ENCODE results near the gene AGT.

Gene AGT

DNA sequence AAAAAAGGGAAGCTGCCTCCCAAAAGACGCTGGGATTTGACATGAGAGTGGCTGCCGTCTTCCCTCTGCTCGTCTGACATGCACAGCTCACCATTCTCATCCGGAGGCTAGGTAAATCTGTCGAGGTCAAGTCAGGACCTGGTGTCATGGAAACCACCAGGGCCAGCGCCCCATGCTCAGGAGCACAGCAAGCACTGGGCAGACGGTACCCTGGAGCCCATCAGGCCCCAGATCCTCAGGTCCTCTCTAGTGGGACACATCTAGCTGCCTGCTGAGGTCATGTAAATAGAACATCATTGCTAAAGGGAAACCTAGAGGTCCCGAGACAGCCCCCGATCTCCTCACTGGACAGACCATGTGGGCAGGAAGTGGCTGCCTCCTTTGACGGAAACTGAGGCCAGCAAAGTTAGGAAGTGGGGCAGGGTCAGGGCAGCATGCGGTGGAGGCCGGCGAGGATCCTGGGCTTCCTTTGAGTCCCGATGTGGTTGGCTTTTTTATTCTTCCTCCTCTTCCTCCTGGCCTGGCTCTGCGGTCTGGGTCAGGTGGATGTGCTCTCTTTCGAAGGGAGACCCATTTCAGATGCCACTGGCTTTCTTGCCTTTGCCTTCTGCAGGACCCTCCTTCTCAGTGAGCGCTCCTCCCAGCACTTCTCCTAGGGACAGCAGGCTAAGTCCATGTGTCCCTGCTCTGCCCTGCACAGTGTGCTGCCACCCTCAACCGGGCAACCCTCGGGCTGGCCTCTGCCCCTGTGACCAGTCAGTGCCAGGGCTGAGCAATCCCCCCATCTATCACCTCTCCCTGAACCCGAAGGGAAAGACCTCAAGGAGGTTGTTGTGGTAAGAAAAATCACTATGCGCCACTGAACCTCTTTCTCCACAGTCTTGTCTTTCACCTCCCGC is 5.9 kb downstream of the AGT start:
- Mint-ChIP-seq H3K27ac (peak overlapping the region; percentile 49), H3K4me3 (no peak overlapping the region), H3K9me3 (no peaks in the 10 kb centered on the region), H3K36me3 (ENCODE audit: low read depth) (no peaks in the 10 kb centered on the region), H3K27me3 (ENCODE audit: low read depth, poor library complexity) (peaks cover 6% of the 10 kb centered on the region), H3K4me1 (peaks cover 39% of the 10 kb centered on the region)
- DNase-seq = no peak
- TF ChIP-seq, protein P1, sequence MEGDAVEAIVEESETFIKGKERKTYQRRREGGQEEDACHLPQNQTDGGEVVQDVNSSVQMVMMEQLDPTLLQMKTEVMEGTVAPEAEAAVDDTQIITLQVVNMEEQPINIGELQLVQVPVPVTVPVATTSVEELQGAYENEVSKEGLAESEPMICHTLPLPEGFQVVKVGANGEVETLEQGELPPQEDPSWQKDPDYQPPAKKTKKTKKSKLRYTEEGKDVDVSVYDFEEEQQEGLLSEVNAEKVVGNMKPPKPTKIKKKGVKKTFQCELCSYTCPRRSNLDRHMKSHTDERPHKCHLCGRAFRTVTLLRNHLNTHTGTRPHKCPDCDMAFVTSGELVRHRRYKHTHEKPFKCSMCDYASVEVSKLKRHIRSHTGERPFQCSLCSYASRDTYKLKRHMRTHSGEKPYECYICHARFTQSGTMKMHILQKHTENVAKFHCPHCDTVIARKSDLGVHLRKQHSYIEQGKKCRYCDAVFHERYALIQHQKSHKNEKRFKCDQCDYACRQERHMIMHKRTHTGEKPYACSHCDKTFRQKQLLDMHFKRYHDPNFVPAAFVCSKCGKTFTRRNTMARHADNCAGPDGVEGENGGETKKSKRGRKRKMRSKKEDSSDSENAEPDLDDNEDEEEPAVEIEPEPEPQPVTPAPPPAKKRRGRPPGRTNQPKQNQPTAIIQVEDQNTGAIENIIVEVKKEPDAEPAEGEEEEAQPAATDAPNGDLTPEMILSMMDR (IDR thresholded peaks at IDR 0.05) = no peak

DNA sequence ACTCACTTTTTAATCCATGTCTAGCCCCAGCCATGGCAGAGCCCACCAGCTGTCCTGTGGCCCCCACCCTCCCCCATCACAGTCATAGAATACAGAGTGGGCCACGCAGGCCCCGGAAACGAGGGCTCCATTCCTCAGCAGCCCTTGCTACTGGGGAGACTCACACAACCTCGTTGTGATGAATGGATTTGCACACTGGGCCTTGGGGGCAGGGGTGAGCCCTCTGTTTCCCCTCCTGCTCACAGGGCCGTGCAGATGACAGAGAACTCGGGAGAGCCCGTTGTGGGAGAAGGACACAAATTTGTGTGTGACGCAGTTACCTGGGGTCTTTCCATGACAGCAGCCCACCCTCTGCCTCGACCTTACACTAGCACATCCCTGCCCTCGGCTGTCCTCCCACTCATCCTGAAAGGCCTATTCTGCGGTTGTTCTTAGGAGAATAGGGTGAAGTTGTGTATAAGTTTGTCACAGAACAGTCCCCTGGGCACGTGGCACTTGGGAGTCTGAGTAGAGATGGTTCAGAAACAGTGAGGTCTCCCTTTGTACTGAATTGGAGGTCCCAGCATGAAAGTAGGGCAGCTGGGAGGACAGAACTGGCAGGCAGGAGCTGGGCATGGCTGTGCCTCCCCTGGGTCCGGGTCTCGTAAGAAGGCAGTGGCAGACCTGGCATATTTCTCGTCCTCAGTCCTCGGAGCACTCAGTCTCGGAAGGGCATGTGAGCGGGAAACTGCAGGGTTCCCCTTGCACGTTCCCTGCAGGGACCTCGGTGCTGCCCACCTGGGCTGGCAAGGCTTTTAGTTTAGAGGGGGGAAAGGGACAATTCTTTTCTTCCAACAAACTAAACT is 6.8 kb downstream of the AGT start:
- Mint-ChIP-seq H3K27me3 (ENCODE audit: low read depth, poor library complexity) (peaks cover 8% of the 10 kb centered on the region), H3K4me3 (no peak overlapping the region), H3K27ac (no peak overlapping the region), H3K4me1 (peaks cover 43% of the 10 kb centered on the region), H3K36me3 (ENCODE audit: low read depth) (no peaks in the 10 kb centered on the region), H3K9me3 (no peaks in the 10 kb centered on the region)
- no peak for DNase-seq
- TF ChIP-seq, protein P1 (IDR thresholded peaks at IDR 0.05) = no peak

DNA sequence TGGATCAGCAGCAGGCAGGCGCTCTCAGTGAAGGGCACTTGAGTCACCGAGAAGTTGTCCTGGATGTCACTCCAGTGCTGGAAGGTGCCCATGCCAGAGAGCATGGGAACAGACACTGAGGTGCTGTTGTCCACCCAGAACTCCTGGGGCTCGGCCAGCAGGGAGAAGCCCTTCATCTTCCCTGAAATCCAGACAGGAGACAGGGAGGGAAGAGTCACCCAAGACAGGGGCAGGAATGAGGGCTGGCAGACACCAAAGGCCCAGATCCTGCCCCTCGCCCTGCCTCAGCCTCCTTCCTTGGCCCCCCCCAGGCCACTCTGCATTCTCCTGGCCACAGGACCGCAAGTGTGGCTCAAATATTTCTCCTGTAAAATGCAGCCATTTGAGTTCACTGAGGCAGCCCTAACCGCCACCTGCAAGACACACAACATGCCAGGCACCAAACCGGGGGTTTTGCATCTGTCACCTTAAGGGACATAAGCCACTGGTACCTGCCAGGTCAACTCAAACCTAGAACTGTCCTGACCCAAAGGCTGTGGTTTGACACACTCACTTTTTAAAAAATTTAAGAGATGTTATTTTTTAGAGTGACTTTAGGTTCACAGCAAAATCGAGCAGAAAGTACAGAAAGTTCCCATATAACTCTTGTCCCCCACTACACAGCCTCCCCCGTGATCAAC is 7.8 kb downstream of the AGT start:
- H3K9me3 Mint-ChIP-seq = no peaks in the 10 kb centered on the region
- no peaks in the 10 kb centered on the region for H3K36me3 Mint-ChIP-seq (ENCODE audit: low read depth)

DNA sequence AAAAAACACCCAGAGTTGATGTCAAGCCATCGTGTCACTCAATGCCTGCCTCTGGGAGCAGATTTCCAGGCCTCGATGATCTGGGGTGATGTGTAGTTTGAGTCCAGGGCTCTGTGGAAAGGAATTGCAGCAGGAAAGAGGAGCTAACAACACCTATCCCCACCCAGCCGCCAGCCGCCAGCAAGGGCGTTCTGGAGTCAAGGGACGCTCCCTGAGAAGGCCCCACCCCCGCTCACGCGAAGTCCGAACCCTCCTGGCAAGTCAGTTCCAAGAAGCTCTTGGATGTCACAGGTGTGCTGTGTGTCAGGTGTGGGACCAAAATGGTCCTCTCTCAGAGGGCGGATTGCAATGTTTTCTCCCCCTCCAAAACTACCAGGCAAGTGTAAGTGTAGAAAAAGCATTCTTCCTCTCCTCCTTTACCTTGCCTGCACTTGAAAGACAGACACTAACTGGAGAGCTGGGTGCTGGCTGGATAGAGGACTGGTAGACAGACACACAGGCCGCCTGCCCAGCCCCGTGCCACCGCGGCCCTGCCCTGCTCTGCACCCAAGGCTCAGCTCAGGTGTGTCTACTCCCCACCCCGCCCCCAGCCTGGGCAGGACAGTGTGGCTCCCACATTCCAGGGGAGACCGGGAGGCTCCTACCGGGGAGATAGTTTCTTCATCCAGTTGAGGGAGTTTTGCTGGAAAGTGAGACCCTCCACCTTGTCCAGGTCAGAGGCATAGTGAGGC is 8.5 kb downstream of the AGT start:
- DNase-seq = no peak
- Mint-ChIP-seq H3K4me1 (peaks cover 57% of the 10 kb centered on the region), H3K27ac (no peak overlapping the region), H3K27me3 (ENCODE audit: low read depth, poor library complexity) (peaks cover 3% of the 10 kb centered on the region), H3K9me3 (no peaks in the 10 kb centered on the region), H3K4me3 (no peak overlapping the region), H3K36me3 (ENCODE audit: low read depth) (no peaks in the 10 kb centered on the region)
- TF ChIP-seq, protein P1 (IDR thresholded peaks at IDR 0.05) = no peak

More for the DNA sequence above, 7.8 kb downstream of the AGT start:
- TF ChIP-seq, protein P1 (IDR thresholded peaks at IDR 0.05) = no peak
- Mint-ChIP-seq H3K27ac (no peak overlapping the region), H3K4me1 (peaks cover 53% of the 10 kb centered on the region), H3K4me3 (no peak overlapping the region), H3K27me3 (ENCODE audit: low read depth, poor library complexity) (peaks cover 9% of the 10 kb centered on the region)
- DNase-seq = no peak

DNA sequence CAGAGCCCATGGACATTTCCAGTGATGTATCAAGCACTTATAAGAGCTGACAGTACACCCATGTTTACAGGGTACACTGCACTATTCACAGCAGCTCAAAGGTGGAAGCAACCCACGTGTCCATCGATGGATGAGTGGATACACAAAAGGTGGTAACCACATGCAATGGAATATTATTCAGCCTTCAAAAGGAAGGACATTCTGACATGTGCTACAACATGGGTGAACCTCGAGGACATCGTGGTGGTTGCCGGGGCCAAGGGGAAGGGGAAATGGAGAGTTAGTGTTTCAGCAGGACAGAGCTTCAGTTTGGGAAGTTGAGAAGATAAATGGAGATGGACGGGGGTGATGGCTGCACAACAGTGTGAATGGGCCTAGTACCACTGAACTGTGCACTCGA is 9.1 kb downstream of the AGT start:
- Mint-ChIP-seq H3K36me3 (ENCODE audit: low read depth) (no peaks in the 10 kb centered on the region), H3K27me3 (ENCODE audit: low read depth, poor library complexity) (peaks cover 3% of the 10 kb centered on the region), H3K4me3 (no peak overlapping the region), H3K4me1 (peaks cover 57% of the 10 kb centered on the region), H3K9me3 (no peaks in the 10 kb centered on the region), H3K27ac (no peak overlapping the region)
- DNase-seq = no peak
- TF ChIP-seq, protein P1 (IDR thresholded peaks at IDR 0.05) = no peak
